CD14-positive monocyte (primary cell): ENCODE data around the gene MUC13. TPM values are rescaled to one million over a fixed set of nuclear protein-coding genes. Genes with fewer than 3 reads are reported as not detected.

Experiments used
- DNase-seq, 3 donors: peaks; one replicate each; pipeline ENCODE4 v3.0.0-alpha.2; 2011 to 2022
- H2AFZ ChIP-seq: 2 replicates; pipeline ENCODE4 v1.6.0; 2012; ENCODE audit warnings: mild to moderate bottlenecking, low read depth, low read length, inconsistent platforms; ENCODE audit not compliant: insufficient read depth, poor library complexity, severe bottlenecking
- H3K27ac ChIP-seq, 2 donors: 1 replicate in 1 of 2; 2 replicates in 1 of 2; pipeline ENCODE4 v1.5.1; 2012 to 2013; ENCODE audit warnings: low read length in 2 of 2, control low read depth in 1 of 2, inconsistent platforms in 1 of 2, low read depth in 1 of 2, mild to moderate bottlenecking in 1 of 2
- H3K27me3 ChIP-seq, 2 donors: one replicate each; pipeline versions ENCODE4 v1.6.0 to v1.6.1; 2011 to 2013; ENCODE audit warnings: low read length in 2 of 2; ENCODE audit not compliant: control insufficient read depth in 2 of 2, insufficient read depth in 2 of 2
- H3K36me3 ChIP-seq, 2 donors: replicated peaks in 1 of 2; 1 replicate in 1 of 2; 2 replicates in 1 of 2; pipeline versions ENCODE4 v1.5.1 to v1.6.1; 2012 to 2013; ENCODE audit warnings: low read length in 2 of 2, control low read depth in 1 of 2, inconsistent platforms in 1 of 2, mild to moderate bottlenecking in 1 of 2; ENCODE audit not compliant: insufficient read depth in 2 of 2, control insufficient read depth in 1 of 2
- H3K4me1 ChIP-seq, 2 donors: 1 replicate in 1 of 2; 2 replicates in 1 of 2; pipeline versions ENCODE4 v1.5.1 to v1.6.1; 2012 to 2013; ENCODE audit warnings: low read length in 2 of 2, control low read depth in 1 of 2, inconsistent platforms in 1 of 2, mild to moderate bottlenecking in 1 of 2, moderate library complexity in 1 of 2; ENCODE audit not compliant: insufficient read depth in 2 of 2, control insufficient read depth in 1 of 2
- H3K4me2 ChIP-seq: replicated peaks from 2 replicates; pipeline ENCODE3; 2012; ENCODE audit warnings: low read length, moderate library complexity, mild to moderate bottlenecking; ENCODE audit not compliant: poor library complexity, severe bottlenecking; ENCODE audit errors: extremely low read depth
- H3K4me3 ChIP-seq, 3 experiments: fragments of 200-600 bp in 1 of 3; sonication (generic) in 1 of 3; replicated peaks in 1 of 3; 1 replicate in 2 of 3; 2 replicates in 1 of 3; pipeline ENCODE4 v1.5.1; 2011 to 2013; ENCODE audit warnings: low read length in 3 of 3, mild to moderate bottlenecking in 3 of 3, control low read depth in 2 of 3, low read depth in 2 of 3, inconsistent platforms in 1 of 3, moderate library complexity in 1 of 3
- H3K79me2 ChIP-seq: 2 replicates; pipeline ENCODE4 v1.6.0; 2012; ENCODE audit warnings: mild to moderate bottlenecking, control low read depth, inconsistent platforms, low read length, moderate library complexity; ENCODE audit not compliant: insufficient read depth
- H3K9ac ChIP-seq: 2 replicates; pipeline ENCODE4 v1.6.0; 2017; ENCODE audit warnings: low read length, mild to moderate bottlenecking; ENCODE audit not compliant: insufficient read depth, poor library complexity, severe bottlenecking
- H3K9me3 ChIP-seq, 2 donors: replicated peaks in 1 of 2; 1 replicate in 1 of 2; 2 replicates in 1 of 2; pipeline versions ENCODE4 v1.5.1 to v1.6.1; 2012 to 2013; ENCODE audit warnings: low read length in 2 of 2, control low read depth in 1 of 2; ENCODE audit not compliant: control insufficient read depth in 1 of 2, insufficient read depth in 1 of 2
- H4K20me1 ChIP-seq: 2 replicates; pipeline ENCODE4 v1.6.0; 2012; ENCODE audit warnings: mild to moderate bottlenecking, low read length, control low read depth, moderate library complexity; ENCODE audit not compliant: insufficient read depth
- H3K27ac Mint-ChIP-seq, 7 donors: one replicate each; pipeline ENCODE4 v1.8.0; 2020; ENCODE audit warnings: mild to moderate bottlenecking in 7 of 7, mixed read lengths in 7 of 7, moderate library complexity in 6 of 7, inconsistent platforms in 2 of 7
- H3K27me3 Mint-ChIP-seq, 3 donors: one replicate each; pipeline ENCODE4 v1.8.0; 2021 to 2022; ENCODE audit warnings: low read depth in 3 of 3, mild to moderate bottlenecking in 3 of 3, mixed read lengths in 3 of 3, moderate library complexity in 3 of 3, inconsistent platforms in 1 of 3
- H3K36me3 Mint-ChIP-seq, 2 donors: one replicate each; pipeline ENCODE4 v1.8.0; 2020; ENCODE audit warnings: mixed read lengths in 2 of 2, inconsistent platforms in 1 of 2, mild to moderate bottlenecking in 1 of 2
- H3K4me1 Mint-ChIP-seq: one replicate; pipeline ENCODE4 v1.8.0; 2020; ENCODE audit warnings: mild to moderate bottlenecking, mixed read lengths
- H3K4me3 Mint-ChIP-seq, 2 donors: one replicate each; pipeline ENCODE4 v1.8.0; 2020; ENCODE audit warnings: mild to moderate bottlenecking in 2 of 2, mixed read lengths in 2 of 2, moderate library complexity in 1 of 2
- H3K9me3 Mint-ChIP-seq, 7 donors: one replicate each; pipeline ENCODE4 v1.8.0; 2020 to 2022; ENCODE audit warnings: mixed read lengths in 7 of 7, mild to moderate bottlenecking in 6 of 7, moderate library complexity in 6 of 7, inconsistent platforms in 2 of 7
- WGBS: methylation state at CpG from one replicate; pipeline ENCODE4 v1.1.5; 2013; ENCODE audit warnings: missing lambda C conversion rate; ENCODE audit not compliant: insufficient coverage; 5-methylcytosine and 5-hydroxymethylcytosine counted together
- intact Hi-C, 2 donors: fragments of 100-400 bp; cut with micrococcal nuclease; formaldehyde crosslinking; loops; one replicate each; pipeline versions ENCODE4 v1.15.0 to v1.15.1; 2023
- polyA plus RNA-seq, 3 donors: library from polyadenylated mRNA; depleted of rRNA in 1 of 3; unstranded in 2 of 3; stranded (reverse) in 1 of 3; fragments of 300-500 nt in 2 of 3; fragments of >200 nt in 1 of 3; fragmentation: Illumina TruSeq in 2 of 3; gene quantifications; 1 replicate in 2 of 3; 2 replicates in 1 of 3; pipeline ENCODE4 v1.2.3, GENCODE V29; 2012 to 2021
- TF ChIP-seq, protein P1 (sequence below): fragments of 200-600 bp; IDR thresholded peaks from one replicate; pipeline ENCODE4 v1.8.0; 2022; ENCODE audit warnings: antibody characterized with exemption, mild to moderate bottlenecking

The MUC13 gene
- polyA plus RNA-seq, 3 donors = not detected

DNA sequence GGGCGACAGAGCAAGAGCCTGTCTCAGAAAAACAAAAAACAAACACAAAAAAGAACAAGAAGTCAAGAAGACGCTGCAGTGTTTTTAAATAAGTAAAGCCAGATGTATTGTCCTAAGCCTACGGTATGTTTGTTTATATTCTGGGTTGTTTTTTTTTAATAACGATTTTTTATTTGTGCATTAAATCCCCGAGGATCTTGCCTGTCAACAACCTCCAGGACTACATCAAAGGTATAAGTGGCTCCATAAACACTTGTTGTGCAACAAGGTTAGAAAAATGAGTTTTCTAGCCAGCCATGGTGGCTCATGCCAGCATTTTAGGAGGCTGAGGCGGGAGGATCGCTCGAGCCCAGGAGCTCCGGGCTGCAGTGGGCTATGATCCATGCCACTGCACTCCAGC is 73.5 kb downstream of the MUC13 start:
- Histone ChIP-seq H3K27ac (no peak overlapping the region), H3K9me3 (no peaks in the 10 kb centered on the region), H3K9ac (no peak overlapping the region), H3K27me3 (no peaks in the 10 kb centered on the region), H2AFZ (no peak overlapping the region), H4K20me1 (no peaks in the 10 kb centered on the region), H3K4me3 (no peak overlapping the region), H3K36me3 (no peaks in the 10 kb centered on the region), H3K79me2 (no peaks in the 10 kb centered on the region), H3K4me2 (no peak overlapping the region), H3K4me1 (peaks cover 0 to 7% of the 10 kb centered on the region in 2 donors)
- Mint-ChIP-seq H3K36me3 (no peaks in the 10 kb centered on the region), H3K27ac (no peak overlapping the region), H3K9me3 (peaks cover 0 to 2% (median 0%) of the 10 kb centered on the region in 7 donors), H3K27me3 (peaks cover 2 to 7% (median 4%) of the 10 kb centered on the region in 3 donors), H3K4me3 (no peak overlapping the region), H3K4me1 (peaks cover 10% of the 10 kb centered on the region)
- intact Hi-C loops = no loop called here
- 100% methylated on average over 1 of the region's 9 CpGs for WGBS
- TF ChIP-seq, protein P1, sequence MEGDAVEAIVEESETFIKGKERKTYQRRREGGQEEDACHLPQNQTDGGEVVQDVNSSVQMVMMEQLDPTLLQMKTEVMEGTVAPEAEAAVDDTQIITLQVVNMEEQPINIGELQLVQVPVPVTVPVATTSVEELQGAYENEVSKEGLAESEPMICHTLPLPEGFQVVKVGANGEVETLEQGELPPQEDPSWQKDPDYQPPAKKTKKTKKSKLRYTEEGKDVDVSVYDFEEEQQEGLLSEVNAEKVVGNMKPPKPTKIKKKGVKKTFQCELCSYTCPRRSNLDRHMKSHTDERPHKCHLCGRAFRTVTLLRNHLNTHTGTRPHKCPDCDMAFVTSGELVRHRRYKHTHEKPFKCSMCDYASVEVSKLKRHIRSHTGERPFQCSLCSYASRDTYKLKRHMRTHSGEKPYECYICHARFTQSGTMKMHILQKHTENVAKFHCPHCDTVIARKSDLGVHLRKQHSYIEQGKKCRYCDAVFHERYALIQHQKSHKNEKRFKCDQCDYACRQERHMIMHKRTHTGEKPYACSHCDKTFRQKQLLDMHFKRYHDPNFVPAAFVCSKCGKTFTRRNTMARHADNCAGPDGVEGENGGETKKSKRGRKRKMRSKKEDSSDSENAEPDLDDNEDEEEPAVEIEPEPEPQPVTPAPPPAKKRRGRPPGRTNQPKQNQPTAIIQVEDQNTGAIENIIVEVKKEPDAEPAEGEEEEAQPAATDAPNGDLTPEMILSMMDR = no peak
- DNase-seq = no peak

DNA sequence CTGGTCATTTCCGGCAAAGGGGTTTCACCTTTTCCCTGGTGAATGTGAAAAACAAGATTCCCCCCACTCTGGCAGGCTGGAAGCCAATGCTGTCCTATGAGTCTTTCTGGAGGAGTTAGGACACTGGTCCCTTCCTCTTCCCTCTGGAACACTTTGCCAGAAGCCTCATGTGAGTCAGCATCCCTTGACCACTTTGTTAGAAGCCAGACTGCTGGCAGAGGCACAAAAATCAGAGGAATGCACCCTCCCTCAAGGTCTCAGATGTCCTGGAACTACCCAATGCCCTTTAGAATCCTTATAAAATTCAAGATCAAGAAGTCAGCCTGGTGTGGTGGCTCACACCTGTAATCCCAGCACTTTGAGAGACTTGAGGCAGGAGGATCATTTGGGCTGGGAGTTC is 74.0 kb downstream of the MUC13 start:
- peaks cover 2 to 6% (median 4%) of the 10 kb centered on the region in 3 donors for H3K27me3 Mint-ChIP-seq
- TF ChIP-seq, protein P1 = no peak
- Histone ChIP-seq H2AFZ (no peak overlapping the region), H4K20me1 (no peaks in the 10 kb centered on the region), H3K4me1 (peaks cover 0 to 7% of the 10 kb centered on the region in 2 donors), H3K27me3 (no peaks in the 10 kb centered on the region), H3K9ac (no peak overlapping the region), H3K79me2 (no peaks in the 10 kb centered on the region), H3K36me3 (no peaks in the 10 kb centered on the region), H3K4me2 (no peak overlapping the region), H3K27ac (no peak overlapping the region), H3K4me3 (no peak overlapping the region), H3K9me3 (no peaks in the 10 kb centered on the region)
- no peaks in the 10 kb centered on the region for H3K36me3 Mint-ChIP-seq
- no peak for DNase-seq
- H3K9me3 Mint-ChIP-seq = peaks cover 0 to 2% (median 0%) of the 10 kb centered on the region in 7 donors
- peaks cover 10% of the 10 kb centered on the region for H3K4me1 Mint-ChIP-seq
- no peak overlapping the region for H3K27ac Mint-ChIP-seq
- H3K4me3 Mint-ChIP-seq = no peak overlapping the region
- no CpG with 5 or more reads among the region's 1 CpG for WGBS
- intact Hi-C loops = no loop called here
